OCI-LY1 (cell line): ENCODE data around the gene SSH3.

Experiments used
- CTCF ChIP-seq: fragments of 200-600 bp; sonication (generic), shearing (Covaris generic); IDR thresholded peaks from 2 replicates; pipeline ENCODE4 v1.5.1; 2017; ENCODE audit warnings: mild to moderate bottlenecking, antibody characterized with exemption, low read length, moderate library complexity, mixed read lengths
- EZH2 ChIP-seq: fragments of 200-600 bp; sonication (generic), shearing (Covaris generic); IDR thresholded peaks from 2 replicates; pipeline ENCODE4 v1.8.0; 2017; ENCODE audit warnings: borderline replicate concordance, mixed run types, mild to moderate bottlenecking, antibody characterized with exemption, low read length, moderate library complexity, mixed read lengths

GRCh38 chr11:67311051-67311555 lies 7.8 kb downstream of the SSH3 start:
- TF ChIP-seq CTCF = no peak
- TF ChIP-seq EZH2 = no peak
